NCI-H2196 treated with DMSO at 0.1 percent for 48 hours (cell line): Measurements from ENCODE around the gene LSAMP.
"Not testable (repeated sequence)": the region's sequence is repeated elsewhere in the genome, so short reads cannot be mapped to it uniquely, and the experiment has no call there.

Source experiments
- DNase-seq: peaks from one replicate; lab custom pipeline; 2025; ENCODE audit not compliant: unreplicated experiment; lab: John Stamatoyannopoulos, UW

LSAMP gene

DNA sequence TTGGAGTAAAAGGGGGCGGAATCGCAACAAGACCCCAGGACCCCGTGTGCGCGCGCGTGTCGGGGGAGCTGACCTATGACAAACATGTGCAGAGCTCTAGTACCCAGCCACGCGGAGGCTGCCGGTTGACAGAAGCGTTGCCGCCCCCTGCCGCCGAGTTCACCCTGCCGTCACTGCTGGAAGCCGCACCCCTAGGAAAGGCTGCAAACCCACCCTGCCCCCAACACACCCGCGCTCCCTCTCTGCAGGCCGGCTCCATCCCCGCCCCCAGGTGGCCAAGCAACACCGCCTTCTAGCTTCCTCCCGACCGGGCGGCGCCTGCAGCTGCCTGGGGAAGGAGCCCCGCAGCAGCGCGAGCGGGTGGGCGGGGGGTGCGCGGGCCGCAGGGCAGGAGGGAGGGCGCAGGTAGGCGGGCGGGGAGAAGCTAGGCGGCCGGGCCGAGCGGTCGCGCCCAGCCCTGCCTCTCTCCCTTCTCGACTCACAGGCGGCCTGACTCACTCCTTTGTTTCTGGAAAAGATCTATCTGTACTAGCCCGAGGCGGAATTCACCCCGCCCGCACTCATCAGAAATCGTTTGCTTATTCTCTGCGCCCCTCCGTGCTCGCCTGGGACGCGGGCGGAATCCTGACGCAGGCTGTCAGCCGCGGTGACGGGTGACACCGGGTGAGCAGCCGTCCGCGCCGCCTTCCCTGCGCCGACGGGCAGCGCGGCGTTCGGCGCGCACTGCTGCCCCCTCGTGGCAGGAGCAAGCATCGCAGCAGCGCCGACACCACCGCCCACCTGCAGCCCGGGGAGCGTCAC, 661.1 kb downstream of the LSAMP start:
- peak; percentile 99 for DNase-seq

DNA sequence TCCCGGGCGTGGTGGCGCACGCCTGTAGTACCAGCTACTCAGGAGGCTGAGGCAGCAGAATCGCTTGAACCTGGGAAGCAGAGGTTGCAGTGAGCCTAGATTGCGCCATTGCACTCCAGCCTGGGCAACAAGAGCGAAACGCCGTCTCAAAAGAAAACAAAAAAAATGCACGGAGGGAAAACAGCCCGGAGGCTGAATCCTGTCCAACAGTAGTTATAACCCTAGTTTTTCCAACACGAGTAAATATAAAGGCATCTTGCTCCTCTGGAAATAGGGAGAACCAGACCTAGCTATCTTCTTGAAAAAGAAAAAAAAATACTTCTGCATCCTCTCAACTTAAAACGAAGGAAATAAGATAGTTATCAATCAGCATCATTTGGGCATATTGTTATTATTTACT, 661.9 kb downstream of the LSAMP start:
- not testable (repeated sequence) for DNase-seq

DNA sequence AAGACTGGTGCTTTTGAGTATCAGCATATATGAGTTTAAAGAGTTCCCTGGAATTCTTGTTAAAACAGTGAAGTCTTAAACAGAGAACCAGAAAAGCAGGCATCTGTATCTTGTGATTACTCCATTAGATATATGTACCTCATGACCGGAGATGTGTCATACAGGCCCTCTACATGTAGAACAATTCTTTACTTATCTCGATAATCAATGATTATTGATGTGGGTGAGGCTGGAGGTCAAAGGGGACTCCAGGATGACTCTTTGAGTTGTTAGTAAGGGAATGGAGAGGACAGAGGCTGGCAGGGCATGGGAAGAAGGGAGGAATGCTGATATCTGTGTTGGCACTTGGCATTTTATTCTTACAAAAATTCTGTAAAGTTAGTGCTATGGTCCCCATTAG, 666.3 kb downstream of the LSAMP start:
- no peak for DNase-seq

DNA sequence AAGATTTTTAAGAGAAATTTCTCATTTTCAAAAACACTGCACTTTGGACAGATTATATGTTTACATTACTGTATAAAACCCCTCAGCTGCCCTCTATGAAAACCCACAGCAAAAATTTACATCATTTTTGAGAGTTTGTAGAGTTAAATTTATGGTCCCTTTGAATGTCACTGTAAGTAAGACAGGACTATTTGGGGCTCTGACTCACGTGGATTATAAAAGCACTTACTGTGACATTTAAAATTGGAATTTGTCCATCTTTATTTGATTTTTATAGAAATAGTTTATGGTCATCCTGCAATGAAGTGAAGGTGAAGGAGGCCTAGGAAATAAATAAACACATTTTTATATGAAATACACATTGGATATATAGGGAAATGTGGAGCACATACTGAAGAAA, 672.3 kb downstream of the LSAMP start:
- no peak for DNase-seq

DNA sequence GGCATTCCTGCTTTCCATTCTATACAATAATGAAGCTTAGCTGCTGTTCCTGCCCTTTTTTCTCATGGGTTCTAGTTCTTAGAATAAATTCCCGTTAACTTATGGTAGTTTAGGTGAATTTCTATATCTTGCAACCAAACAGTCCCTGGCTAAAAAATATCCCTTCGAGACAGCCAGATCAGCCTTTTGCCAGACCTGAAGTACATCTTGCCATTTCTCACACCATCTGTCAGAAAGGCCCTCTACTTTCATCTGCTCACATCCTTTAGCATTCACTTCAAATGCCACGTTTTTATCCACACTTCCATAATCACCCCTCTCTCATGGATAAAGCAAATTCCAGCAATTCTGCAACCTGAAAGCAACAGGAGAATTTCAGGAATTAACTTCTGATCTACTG, 676.6 kb downstream of the LSAMP start:
- no peak for DNase-seq

DNA sequence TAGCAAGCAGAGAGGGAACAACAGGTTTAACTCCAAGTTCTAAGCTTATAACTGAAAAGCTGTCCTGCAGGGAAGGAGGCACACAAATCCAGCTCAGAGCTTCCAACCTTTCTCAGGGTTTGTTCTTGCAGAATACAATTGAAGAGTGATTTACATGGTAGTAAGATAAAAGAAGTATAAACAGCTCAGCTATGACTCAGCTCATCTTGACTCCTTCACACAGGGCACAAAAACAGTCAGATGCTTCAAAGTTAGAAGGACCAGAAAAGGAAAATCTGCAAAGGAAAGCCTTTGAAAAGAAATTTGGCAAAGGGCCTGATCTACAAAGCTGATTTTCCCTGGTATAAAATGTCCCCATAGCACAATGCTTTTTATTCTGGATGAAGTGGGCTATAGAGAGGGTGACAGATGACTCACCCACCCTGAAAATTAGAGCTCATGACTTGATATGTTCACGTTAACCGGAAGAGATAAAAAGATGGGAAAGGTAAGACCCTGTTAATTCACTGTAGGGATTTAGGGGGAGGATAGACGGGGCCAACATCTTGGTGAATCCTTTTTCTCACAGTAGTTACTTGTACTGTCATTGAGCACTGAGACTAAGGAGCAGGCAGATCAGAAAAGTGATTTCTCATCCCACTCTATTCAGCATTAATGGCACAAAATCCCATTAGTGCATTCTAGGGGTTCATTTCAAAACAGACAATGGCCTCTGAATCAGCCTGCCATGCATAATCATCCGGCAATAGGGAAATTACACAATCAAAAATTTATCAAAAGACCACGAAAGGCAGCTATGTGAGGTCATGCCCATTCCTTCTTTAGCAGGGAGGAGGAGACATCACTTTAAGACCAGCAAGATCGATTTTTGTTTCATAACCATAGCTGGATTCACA, 678.5 kb downstream of the LSAMP start:
- DNase-seq = no peak

DNA sequence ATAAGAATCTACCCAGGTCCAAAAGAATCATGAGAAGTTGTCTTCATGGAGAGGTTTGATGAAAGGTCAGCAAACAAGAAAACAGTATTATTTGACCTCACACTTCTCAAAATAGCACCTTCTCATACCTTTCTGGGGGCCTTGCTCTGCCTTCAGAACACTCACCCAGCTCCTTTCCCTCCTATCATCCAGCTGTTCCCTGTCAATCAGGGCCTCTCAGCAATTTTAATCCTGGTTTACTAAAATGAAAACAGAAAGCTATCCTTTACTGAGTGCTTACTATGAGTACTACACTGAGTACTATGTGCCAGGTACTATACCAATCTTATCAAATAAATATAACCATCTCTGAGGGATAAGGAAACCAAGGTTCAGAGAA, 683.4 kb downstream of the LSAMP start:
- no peak for DNase-seq

DNA sequence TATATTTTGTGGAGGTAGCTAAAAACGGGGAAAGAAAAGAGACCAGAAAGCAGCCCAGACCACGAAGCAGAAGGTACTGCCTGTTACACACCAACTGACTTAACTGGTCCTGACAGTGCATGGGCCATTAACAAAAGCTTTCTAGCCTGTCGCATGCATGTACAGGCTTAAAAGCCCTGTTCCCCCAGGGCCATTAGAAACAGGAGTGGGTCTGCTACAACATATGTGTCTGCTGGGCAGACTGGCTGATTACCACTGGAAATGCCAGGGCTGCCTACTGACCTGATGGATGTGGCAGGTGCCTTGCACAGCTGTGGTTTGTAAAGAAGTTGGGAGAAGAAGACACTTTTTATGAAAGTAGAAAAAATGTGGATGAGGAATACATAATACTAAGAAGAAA, 684.6 kb downstream of the LSAMP start:
- no peak for DNase-seq

DNA sequence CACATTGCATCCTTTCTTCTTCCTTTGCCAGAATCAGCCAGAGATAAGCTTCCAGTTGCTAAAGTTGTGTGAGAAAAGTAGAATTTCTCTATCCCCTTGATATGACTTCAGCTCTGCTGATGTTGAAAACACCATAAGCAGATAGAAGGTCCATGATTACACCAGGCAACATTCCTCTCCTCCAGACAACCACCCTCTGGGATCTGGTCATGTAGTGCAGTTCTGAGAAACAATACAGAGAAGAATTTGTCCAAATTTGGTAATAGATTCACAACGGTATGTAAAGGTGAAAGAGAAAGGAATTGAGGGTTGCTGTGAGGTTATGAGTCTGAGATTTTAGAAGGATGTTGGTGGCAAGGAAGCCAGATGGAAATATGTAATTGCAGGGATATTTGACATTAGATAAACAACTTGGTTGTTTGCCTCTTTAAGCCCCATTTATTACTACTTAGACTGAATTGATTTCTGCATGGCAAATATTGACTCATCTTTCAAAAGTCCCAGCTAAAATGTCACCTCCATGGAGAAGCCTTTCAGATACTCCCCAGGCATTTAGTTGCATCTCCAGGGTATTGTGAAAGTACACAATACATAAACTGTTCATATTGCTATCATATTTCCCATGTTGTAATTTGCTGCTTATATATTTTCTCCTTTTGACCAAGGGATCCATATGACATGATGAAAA, 687.1 kb downstream of the LSAMP start:
- peak; percentile 46 for DNase-seq

DNA sequence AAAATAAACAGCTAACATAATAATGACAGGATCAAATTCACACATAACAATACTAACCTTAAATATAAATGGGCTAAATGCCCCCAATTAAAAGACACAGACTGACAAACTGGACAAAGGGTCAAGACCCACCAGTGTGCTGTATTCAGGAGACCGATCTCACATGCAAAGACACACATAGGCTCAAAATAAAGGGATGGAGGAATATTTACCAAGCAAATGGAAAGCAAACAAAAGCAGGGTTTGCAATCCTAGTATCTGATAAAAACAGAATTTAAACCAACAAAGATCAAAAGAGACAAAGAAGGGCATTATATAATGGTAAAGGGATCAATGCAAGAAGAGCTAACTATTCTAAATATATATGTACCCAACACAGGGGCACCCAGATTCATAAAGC, 692.3 kb downstream of the LSAMP start:
- not testable (repeated sequence) for DNase-seq
